HG03442 (cell line): ENCODE measurements around the gene PTGFRN.

Source experiments
- ATAC-seq: cut with Tn5 transposase; IDR thresholded peaks from one replicate; pipeline ENCODE4 v1.9.1; 2021; ENCODE audit warnings: mild to moderate bottlenecking, moderate library complexity; ENCODE audit not compliant: unreplicated experiment

The PTGFRN gene

DNA sequence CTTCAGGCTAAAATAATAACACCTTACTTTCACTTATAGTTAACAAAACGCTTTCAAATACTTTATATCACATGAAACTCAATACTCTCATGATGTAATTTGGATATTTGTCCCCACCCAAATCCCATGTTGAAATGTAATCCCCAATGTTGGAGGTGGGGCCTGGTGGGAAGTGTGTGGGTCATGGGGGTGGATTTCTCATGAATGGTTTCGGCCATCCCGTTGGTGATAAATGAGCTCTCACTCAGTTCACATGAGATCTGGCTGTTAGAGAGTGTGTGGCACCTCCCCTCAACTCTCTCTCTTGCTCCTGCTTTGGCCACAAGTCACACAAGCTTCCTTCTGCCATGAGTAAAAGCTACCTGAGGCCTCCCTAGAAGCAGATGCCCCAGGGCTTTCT is 22.5 kb upstream of the PTGFRN start:
- no peak for ATAC-seq

- ATAC-seq: no peak
Observed at GRCh38 chr1:116889380-116889779, 20.3 kb upstream of the PTGFRN start.

DNA sequence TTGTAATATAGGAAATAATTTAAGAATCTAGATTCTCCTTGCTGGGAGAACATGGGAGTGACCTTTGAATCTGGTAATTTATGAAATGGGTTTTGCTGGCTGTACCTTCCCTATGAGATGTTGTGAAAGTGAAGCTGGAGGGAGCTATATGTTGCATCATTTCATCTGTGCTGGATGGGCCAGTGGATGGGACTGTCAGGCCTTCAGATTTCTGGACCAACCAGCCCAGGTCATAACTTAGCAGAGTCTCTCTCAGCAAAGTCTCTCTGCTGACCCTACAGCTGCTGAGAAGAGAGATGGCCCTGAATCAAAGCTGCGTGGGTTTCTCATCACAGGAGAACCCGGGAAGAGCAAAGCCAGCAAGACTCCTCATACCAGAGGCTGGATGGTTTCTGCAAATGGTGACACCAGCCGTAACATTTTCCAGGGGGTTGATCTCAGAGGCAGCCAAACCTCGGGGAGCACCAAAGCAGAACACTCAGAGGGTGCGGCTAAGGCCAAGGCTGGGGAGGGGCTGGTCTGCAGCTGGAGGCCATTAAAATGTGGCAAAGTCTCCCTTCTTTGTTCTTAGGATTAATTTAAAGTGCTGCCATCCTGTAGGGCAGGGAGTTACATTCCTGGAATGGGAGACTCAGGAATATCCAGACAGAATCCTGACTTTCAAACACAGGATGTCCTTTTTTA is 18.2 kb upstream of the PTGFRN start:
- no peak for ATAC-seq

DNA sequence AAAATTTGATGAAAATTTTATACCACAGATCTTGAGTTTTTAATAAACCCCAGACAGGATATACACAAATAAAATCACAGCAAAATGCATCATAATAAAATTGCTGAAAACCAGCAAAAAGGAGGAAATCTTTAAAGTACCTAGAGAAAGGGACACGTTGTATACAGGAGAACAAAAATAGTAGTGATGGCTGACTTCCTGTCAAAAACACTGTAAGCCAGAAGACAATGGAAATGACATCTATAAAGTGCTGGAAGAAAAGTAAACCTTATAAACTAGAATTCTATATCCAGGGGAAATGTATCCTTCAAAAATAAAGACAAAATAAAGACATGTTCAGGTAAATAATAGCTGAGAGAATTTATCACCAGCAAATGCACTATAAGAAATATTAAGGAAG is 14.6 kb upstream of the PTGFRN start:
- ATAC-seq: no peak

DNA sequence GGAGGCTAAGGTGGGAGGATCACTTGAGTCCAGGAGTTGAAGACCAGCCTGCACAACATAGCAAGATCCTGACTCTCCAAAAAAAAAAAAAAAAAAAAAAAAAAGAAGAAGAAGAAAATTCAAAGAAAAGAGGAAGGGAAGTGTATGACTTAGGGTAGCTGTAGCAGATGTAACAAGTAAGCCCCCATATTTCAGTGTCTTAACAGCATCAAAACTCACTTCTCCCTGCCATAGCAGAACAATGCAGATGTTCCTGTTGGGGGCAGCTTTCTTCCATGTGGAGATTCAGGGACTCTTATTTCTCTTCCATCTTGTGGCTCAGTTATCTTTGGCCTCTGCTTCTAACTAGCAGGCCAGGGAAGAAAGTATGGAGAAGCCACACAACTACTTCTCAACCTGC is 10.2 kb upstream of the PTGFRN start:
- no peak for ATAC-seq

DNA sequence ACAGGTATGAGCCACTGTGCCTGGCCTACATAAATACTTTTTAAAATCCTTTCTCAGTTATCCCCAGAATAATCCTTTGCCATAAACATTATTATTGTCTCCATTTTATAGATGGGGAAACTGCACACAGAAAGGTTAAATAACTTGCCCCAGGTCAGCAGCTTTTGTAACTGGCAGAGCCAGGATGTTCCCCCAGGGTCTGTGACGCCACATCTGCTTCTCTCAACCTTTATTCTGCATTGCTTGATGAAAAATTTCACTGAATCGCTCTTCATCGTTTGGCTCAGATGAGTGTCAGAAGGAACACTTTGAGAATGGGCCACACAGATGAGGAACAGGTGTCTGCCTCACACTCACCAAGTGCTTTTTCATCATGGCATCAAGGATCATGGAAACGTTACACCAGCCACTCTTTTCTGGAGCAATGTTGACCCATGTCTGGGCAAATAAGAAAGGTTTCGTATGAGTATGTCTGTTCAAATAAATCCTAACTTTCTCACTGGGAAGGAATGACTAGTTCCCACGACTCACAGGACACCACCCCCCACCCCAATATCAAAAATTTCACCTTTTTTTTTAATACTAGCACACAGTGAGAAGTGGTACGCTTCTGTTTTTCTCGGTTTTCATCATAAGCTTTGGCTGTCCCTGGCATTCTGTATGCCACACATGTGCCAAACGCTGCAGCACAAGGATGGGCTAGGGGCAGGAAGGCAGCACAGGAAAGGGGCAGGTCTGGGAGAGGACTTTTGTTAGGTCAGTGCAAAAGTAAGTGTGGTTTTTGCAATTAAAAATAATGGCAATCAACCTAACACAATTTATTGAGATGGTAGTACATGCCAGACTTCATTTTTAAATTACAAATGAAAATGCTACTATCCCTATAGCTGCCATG is 9.0 kb upstream of the PTGFRN start:
- no peak for ATAC-seq

GRCh38 chr1:116902027-116902426 is 7.7 kb upstream of the PTGFRN start:
- no peak for ATAC-seq

GRCh38 chr1:116902723-116903383 is 6.9 kb upstream of the PTGFRN start:
- ATAC-seq: no peak

GRCh38 chr1:116904791-116905320 is 4.9 kb upstream of the PTGFRN start:
- ATAC-seq: no peak

DNA sequence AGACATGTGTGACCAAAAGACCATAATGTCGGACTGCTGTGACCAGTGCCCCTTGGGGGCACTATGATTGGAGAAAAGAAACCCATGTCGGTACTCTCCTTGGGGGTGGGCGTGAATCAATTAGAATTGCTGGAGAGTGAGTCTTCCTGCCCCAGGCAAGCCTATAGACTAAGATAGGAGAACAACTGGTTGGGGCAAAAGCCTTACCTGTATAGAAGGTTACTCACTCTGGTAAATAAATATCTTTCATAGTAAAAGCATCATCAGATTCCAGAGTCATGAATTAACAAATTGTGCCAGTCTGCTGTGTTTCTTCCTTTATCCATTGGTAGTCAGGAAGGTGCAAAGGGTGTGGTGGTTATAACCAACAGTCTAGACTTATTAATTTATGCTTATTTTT is 2.9 kb upstream of the PTGFRN start:
- ATAC-seq: no peak

DNA sequence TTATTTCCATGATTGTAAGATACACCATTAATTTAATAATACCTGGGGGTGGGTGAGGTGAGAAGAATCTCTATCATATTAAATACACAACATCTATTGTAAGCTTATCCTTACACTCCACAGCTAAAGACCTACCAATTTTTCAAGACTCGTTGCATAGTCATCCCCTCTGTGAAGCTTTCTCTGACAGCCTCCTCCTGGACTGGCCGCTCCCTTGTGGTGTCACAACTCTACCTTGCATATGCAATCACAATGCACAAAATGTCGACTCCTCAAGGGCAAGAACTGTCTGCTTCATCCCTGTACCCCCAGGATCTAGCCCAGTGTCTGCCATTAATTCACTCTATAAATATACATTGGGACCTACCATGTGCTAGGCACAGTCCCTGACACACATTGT is 2.4 kb upstream of the PTGFRN start:
- no peak for ATAC-seq

- no peak for ATAC-seq
Observed at GRCh38 chr1:116908266-116908665, 1.4 kb upstream of the PTGFRN start.

GRCh38 chr1:116908820-116909511 is 750 bp upstream of the PTGFRN start:
- no peak for ATAC-seq

DNA sequence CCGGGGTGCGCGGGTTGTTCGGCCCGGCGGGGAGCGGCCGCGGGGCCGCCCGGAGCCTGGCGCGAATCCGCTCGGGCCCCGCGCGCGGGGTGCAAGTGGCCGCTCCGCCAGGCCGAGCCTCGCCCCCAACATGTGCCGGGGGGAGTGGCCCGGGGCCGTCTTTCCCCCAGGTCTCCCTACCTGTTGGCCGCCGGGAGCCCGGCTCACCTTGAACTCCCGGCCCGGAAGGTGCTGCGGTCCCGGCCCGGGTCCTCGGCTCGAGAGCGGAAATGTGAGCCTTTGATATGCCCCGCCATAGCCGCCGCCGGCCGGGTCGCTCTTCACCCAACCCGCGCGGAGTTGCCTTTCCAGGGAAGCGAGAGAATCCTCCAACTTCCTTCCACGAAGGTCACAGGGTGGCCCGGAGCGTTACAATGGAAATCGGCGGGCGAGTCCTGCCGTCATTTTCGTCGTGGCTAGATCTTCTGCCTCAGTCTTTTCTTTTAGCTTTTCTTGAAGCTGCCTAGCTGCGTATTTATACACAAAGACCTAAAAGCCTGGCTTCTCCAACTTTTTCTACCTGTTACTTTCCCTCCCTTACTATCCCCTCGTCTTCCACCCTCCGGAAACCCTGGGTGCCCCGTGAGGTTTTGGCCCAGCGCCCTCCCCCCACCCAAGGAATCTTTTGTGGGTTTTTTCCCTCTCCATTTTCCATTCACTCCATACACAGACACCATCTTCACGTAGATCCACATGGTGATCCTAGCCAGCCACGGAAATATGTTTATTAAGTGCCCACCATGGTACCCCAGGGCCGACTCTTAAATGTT is 867 bp downstream of the PTGFRN start:
- no peak for ATAC-seq

DNA sequence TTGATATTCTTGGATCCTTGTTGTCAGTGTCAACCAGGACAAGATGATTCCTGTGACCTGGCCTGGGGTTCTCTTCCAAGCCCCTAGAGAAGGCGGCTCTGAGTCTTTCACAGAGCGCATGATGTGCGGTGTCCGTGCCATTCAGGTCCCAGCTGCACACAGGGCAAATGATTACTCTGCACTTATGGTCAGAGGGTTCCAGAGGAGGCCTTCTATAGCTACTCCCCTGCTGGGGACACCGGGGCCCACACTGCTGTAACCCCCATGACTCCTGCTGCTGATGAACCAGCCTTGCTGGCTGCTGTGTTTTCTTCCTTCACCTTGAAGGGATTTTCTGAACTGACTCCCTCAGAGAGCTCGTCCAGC is 1.5 kb downstream of the PTGFRN start:
- ATAC-seq: no peak

- no peak for ATAC-seq
Observed at GRCh38 chr1:116911779-116912469, 2.2 kb downstream of the PTGFRN start.

- no peak for ATAC-seq
Observed at GRCh38 chr1:116912846-116913245, 3.1 kb downstream of the PTGFRN start.

GRCh38 chr1:116913941-116914340 is 4.2 kb downstream of the PTGFRN start:
- ATAC-seq: no peak

- no peak for ATAC-seq
Observed at GRCh38 chr1:116914667-116915066, 5.0 kb downstream of the PTGFRN start.
